HG02981 (cell line): ENCODE data around the gene ITGA2.

Experiments
- ATAC-seq: cut with Tn5 transposase; IDR thresholded peaks from one replicate; pipeline ENCODE4 v1.9.1; 2021; ENCODE audit warnings: mild to moderate bottlenecking, moderate library complexity; ENCODE audit not compliant: unreplicated experiment

ITGA2 gene

GRCh38 chr5:53055365-53055764 lies 66.2 kb downstream of the ITGA2 start:
- no peak for ATAC-seq

DNA sequence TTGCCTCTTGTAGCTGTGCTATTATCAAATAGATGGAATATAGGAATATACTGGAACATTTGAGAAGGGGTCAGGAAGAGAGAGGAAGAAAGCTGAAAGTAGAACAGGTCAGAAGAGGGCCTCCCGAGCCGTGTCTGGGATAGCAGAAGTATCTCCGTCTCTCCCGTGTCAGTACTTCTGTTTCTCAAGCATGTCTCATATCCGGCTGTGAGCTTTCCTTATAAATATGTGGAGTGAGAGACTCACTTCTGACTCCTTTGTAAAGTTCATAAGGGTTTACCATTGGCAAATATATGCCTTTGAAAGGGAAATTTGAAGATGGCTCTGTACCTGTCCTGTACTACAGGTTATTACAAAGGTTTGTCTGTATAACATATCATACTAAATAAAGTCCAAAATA lies 70.1 kb downstream of the ITGA2 start:
- ATAC-seq = no peak

DNA sequence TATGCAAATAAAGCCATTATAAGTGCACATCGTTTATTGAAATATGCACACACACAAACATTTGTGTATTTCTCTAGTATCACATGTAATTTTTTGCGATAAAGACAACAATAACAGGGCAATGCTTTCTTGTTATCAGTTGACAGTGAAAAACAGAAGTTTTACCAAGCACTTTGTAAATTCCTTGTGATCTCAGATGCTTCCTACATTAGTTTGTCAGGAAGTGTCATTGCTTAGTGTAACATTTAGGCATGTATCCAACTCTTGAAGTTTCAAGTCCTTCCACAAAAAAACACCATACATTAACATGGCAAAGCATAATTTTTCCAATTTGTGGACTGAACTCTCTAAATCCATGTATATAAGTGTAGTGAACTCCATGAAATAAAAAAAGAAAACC lies 74.0 kb downstream of the ITGA2 start:
- ATAC-seq = no peak

- ATAC-seq = no peak
Measured at GRCh38 chr5:53063791-53064190, 74.6 kb downstream of the ITGA2 start.

DNA sequence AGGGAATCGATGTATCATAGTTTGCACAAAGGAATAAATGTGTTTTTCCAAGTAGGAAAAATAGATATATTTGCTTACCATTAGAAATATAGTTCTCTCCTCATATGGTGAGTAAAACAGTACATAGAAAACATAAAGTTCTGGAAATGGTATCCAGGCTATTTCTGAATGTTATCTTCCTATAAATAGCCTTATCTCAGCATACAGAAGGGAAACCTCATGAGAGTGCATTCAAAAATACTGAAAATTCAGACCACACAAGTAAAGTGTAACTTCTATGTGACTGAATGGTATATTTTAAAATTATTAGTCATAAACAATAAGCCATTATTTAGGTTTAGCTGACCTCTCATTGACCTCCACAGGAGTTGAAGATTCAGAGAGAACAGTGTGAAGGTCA lies 76.9 kb downstream of the ITGA2 start:
- ATAC-seq = no peak

- no peak for ATAC-seq
Measured at GRCh38 chr5:53067641-53068040, 78.5 kb downstream of the ITGA2 start.

DNA sequence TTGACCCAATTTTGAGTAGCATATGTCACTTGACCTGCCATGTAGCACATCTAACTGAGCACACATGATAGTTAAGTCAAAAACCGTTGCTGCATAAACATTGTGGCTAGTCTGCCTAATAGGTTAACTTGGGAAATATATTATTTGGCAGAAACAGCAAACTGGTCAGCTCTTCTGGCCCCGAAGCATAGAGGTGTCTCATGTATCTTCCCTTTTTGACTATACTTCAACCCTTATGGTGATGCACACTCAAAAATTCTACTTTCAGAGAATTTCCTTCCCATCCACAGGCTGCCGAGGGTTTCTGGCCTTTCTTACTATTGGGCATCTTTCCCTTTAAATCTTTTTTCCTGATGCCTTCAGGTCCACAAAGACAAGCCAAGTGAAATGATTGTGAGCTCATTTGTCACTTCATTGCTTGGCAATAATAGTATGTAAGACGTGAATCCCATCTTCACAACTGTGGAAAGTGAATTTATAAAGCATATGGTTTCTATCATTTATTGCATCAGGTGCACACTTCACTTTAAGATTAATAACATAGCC lies 79.2 kb downstream of the ITGA2 start:
- no peak for ATAC-seq

- no peak for ATAC-seq
Measured at GRCh38 chr5:53069626-53070025, 80.5 kb downstream of the ITGA2 start.

DNA sequence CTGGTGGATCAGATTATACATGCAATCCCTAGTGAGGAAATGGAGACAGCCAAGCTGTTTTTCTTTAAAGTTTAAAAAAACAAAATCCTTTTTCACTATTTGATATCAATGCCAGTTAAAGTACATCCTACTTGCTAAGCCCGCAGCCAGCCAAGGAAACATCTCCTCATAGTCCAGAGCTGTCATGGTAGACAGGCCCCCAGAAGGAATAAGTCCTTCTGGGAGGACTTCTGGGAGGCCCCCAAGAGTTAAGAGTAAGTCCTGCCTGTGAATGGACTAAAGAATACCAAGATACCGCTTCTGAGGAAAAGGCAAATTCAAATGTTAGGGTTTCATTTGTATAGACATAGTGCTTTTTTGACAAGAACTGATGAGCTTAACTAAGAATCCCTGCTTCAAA lies 82.1 kb downstream of the ITGA2 start:
- no peak for ATAC-seq

- no peak for ATAC-seq
Measured at GRCh38 chr5:53071738-53072137, 82.6 kb downstream of the ITGA2 start.

DNA sequence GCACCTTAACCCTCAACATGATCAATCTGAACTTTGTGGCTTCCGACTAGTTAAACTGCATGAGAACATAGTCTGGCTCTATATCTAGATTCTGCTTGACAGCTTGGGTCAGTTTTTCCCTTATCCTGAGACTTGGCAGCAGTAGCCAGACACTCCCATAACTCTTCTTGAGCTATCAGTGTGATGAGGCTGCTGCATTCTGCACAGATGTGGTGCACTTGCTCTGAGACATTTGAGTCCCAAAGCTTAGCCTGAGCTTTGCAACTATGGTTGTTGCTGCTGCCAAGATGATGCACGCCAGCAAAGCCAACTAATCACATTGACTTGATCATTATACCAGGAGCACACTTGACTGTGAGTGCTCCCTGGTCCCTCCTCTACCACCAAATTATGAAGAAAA lies 84.2 kb downstream of the ITGA2 start:
- ATAC-seq = no peak

- no peak for ATAC-seq
Measured at GRCh38 chr5:53076014-53076583, 86.9 kb downstream of the ITGA2 start.

- no peak for ATAC-seq
Measured at GRCh38 chr5:53080271-53080670, 91.1 kb downstream of the ITGA2 start.

DNA sequence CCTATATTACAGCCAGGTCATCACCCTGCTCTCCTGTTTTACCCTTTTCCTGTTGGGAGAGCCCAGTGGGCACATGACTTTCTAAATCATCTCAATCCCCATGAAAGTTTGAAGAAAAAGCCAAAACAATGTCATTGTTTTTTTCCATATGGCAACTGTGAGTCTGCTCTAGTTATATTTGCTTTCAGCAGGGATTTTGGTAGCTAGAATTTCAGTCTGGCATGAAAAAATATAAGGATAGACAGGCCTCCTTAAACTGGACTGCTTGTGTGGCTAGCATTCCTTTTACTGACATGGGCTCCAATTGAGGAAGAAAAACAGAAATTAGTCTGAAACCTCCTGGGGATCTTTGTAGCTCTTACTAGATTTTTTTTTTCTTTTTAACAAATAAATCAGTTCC lies 94.8 kb downstream of the ITGA2 start:
- no peak for ATAC-seq

DNA sequence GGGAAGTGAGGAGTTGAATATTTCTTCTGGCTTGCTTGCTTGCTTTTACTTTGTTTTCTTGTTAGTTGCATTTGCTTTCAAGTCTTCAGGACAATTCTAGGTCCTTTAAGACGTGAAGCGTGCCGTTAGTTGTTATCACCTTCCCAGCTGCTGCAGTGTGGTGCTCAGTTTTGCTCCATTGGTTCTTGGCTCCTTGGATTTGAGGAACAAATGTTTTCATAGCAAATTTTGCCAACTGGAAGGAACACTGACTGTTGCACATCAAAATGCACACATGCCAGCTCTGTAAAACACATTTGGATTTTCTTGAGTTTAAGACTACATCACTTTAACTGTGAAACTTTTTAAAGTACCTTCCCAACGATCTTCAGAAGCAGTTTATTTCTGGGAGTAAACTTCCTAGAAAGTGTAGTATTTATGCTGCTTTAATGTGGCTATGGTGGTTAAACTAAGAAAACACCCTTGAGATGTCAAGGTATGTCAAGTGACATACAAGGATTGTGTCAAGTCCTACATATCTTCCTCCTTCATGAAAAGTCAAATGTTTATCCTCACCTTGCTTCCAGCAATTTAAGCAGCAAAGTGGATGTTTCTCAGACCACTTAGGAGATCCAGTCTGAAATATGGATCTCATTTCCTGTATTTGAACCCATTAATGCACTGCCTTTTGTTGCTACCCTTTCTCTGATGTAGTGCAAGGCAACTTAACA lies 95.5 kb downstream of the ITGA2 start:
- ATAC-seq = no peak

DNA sequence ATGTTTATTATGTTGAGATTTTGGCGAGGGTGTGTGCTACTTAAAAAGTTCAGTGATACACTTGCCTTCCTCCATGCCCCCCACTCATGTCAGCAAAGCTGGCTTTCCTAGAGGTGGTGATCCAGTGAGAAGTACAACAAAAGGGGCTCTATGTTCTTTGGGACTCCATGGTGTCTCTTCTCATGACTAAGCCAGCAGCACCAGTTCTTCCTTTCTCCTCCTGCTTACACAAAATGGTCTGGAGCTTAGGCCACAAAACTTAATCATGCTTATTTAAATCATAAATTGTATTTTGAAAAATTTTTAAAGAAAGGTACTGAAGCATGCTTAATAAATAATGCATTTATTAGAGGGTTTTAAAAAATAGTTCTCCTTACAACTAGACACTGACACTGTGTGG lies 98.0 kb downstream of the ITGA2 start:
- no peak for ATAC-seq

DNA sequence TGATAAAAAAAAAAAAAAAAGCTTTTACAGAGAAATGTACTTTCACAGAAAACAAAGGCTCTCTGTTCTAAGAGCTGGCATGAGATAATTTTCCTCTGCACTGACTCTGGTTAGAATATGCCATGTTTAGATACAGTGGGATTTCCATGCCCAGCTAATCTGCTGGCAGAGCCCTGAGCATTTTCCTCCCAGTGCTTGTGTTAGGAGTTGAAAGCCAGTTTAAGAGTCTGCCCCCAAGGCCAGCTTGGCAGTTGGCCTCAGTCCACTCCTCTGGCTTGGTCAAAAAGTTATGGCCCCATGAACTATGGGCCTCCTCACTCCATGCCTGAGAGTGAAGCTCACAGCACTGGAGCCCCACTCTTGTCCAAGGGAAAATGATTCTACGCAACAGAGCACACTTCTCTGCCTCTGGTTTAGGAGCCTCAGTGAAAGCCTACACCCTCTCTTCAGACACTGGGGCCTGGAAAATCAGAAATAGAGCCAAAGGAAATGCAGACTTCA lies 98.5 kb downstream of the ITGA2 start:
- no peak for ATAC-seq

DNA sequence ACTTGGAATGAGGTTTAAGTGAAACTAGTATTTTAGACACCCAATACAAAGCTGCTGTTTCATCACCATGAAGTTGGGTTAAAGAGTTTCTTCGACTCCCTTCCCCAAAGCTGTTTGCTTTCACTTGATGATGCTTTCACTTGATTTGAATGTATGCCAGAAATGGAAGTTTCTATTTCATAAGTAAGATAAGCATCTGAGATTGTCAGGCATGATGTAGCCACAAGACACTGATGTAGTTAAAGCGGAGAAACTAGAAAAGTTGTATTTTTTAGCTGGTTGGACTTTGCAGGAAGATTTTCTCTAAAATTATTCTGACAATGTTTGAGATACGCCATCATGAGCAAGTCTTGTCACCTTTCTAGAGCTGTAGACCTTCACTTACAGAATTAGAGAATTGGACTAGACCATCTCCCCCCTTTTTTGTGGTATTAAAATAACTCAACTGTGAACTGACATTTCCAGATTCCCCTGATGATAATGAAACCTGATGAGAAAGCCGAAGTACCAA lies 100.4 kb downstream of the ITGA2 start:
- ATAC-seq = peak; percentile 69

DNA sequence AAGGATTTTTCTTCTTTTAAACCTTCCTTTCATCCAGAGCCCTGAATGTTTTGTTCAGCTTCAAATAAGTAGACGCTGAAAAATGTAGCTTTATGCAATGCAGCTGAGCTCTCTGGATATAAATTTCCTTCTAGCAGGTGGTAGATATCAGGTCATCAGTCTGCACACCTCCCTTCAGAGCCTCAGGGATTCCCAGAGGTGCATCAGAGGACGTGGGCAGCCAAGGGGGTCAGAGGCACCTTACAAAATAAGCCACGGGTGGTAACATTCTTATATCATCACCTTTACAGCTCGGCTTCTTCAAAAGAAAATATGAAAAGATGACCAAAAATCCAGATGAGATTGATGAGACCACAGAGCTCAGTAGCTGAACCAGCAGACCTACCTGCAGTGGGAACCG lies 101.1 kb downstream of the ITGA2 start:
- ATAC-seq = no peak

GRCh38 chr5:53091289-53091688 lies 102.1 kb downstream of the ITGA2 start:
- ATAC-seq = no peak

DNA sequence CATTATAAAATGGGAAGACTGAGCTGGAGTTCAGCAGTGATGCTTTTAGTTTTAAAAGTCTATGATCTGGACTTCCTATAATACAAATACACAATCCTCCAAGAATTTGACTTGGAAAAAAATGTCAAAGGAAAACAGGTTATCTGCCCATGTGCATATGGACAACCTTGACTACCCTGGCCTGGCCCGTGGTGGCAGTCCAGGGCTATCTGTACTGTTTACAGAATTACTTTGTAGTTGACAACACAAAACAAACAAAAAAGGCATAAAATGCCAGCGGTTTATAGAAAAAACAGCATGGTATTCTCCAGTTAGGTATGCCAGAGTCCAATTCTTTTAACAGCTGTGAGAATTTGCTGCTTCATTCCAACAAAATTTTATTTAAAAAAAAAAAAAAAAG lies 103.1 kb downstream of the ITGA2 start:
- ATAC-seq = no peak

GRCh38 chr5:53095217-53095616 lies 106.1 kb downstream of the ITGA2 start:
- ATAC-seq = no peak
